DMS79 (cell line): ENCODE data around the gene SLC26A4.

ENCODE experiments used
- DNase-seq: peaks from one replicate; lab custom pipeline; 2025; lab: John Stamatoyannopoulos, UW

Gene SLC26A4

GRCh38 chr7:107697321-107698049 is 36.9 kb downstream of the SLC26A4 start:
- DNase-seq = no peak

GRCh38 chr7:107700570-107700969 is 39.9 kb downstream of the SLC26A4 start:
- DNase-seq = no peak

- DNase-seq = no peak
Measured at GRCh38 chr7:107701191-107701590, 40.6 kb downstream of the SLC26A4 start.

- DNase-seq = no peak
Measured at GRCh38 chr7:107703219-107703618, 42.6 kb downstream of the SLC26A4 start.

GRCh38 chr7:107703872-107704271 is 43.2 kb downstream of the SLC26A4 start:
- DNase-seq = no peak

GRCh38 chr7:107708956-107709355 is 48.3 kb downstream of the SLC26A4 start:
- DNase-seq = no peak

- peak; percentile 34 for DNase-seq
Measured at GRCh38 chr7:107711301-107711700, 50.7 kb downstream of the SLC26A4 start.

- peak; percentile 98 for DNase-seq
Measured at GRCh38 chr7:107712025-107712424, 51.4 kb downstream of the SLC26A4 start.

- DNase-seq = no peak
Measured at GRCh38 chr7:107712896-107713295, 52.3 kb downstream of the SLC26A4 start.

GRCh38 chr7:107715531-107715930 is 54.9 kb downstream of the SLC26A4 start:
- DNase-seq = no peak

- no peak for DNase-seq
Measured at GRCh38 chr7:107718456-107719193, 58.0 kb downstream of the SLC26A4 start.

GRCh38 chr7:107721286-107721685 is 60.7 kb downstream of the SLC26A4 start:
- no peak for DNase-seq

GRCh38 chr7:107723255-107723654 is 62.6 kb downstream of the SLC26A4 start:
- no peak for DNase-seq

- no peak for DNase-seq
Measured at GRCh38 chr7:107725138-107725740, 64.6 kb downstream of the SLC26A4 start.

GRCh38 chr7:107726356-107727130 is 65.9 kb downstream of the SLC26A4 start:
- no peak for DNase-seq

- no peak for DNase-seq
Measured at GRCh38 chr7:107728276-107728675, 67.6 kb downstream of the SLC26A4 start.

- DNase-seq = peak; percentile 71
Measured at GRCh38 chr7:107742678-107743566, 82.3 kb downstream of the SLC26A4 start.

GRCh38 chr7:107743567-107744344 is 83.1 kb downstream of the SLC26A4 start, which contains the start of gene CBLL1:
CBLL1 (plus strand) TSS chr7:107744142; CDS start chr7:107744164, 22 bp downstream.
- peak; percentile 88 for DNase-seq

- DNase-seq = no peak
Measured at GRCh38 chr7:107744345-107744750, 83.7 kb downstream of the SLC26A4 start.

GRCh38 chr7:107746006-107746405 is 85.4 kb downstream of the SLC26A4 start:
- DNase-seq = no peak
